ENCODE measurements around the gene UBE2F. TPM values are rescaled to one million over a fixed set of nuclear protein-coding genes. Genes with fewer than 3 reads are reported as not detected.

Gene UBE2F
- total RNA-seq, 1 donor from 2014 or later, result 62.3 TPM

DNA sequence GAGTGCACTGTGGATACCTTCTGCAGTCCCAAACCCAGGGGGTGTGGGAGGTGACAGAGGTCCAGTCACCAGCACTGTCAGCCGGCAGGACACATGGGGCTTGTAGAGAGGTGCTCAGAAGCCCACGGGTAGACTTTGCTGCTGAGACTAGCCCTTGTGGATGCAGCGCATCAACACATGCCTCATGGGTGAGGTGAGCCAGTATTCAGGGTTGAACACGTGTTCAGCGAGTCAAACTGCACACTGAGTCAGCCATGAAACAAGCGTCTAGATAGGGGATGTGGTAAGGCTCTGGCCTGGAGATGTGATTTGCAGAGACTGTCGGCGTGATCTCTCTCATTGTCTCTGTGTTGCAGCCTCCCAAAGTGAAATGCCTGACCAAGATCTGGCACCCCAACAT, 58.2 kb downstream of the UBE2F start:
- H3K36me3 ChIP-seq (ENCODE audit: control insufficient read depth, insufficient read depth, low read length), result no peaks in the 10 kb centered on the region
- no peak for DNase-seq (ENCODE audit: low read depth)

DNA sequence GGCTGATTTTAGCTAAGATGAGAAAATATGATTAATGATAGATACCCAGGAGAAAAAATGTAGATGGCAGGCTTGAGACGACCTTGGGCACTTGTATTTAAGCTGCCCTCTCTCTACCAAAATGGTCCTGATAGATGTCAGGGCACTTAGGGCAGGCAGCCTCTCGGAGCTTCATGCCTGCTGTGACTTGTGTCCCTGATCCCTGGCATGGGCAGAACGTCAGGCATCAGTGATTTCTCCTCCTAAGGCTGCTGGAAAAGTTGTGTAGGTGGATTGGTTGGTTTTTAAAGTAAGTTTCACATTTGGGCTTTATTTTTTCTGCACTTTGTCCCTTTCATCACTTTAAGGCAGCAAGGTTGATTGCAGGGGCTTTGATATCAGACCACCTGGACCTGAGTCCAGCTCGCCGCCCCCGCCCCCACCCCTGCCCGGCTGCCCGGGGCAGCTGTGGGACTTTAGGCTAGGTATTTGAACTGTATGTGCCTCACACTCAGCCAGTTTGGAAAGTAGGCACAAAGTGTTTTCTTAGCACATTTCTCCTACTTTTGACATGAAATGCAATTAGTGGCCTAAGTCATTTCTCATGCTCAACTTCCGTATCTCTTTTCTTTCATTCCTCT, 59.0 kb downstream of the UBE2F start:
- DNase-seq (ENCODE audit: low read depth), result no peak

More for the DNA sequence above, 58.2 kb downstream of the UBE2F start:
- H3K4me3 ChIP-seq (ENCODE audit: low read depth, low read length), result no peak overlapping the region
- no peaks in the 10 kb centered on the region for H3K27me3 ChIP-seq (ENCODE audit: control insufficient read depth, insufficient read depth, low read length)
- TF ChIP-seq, protein P1, sequence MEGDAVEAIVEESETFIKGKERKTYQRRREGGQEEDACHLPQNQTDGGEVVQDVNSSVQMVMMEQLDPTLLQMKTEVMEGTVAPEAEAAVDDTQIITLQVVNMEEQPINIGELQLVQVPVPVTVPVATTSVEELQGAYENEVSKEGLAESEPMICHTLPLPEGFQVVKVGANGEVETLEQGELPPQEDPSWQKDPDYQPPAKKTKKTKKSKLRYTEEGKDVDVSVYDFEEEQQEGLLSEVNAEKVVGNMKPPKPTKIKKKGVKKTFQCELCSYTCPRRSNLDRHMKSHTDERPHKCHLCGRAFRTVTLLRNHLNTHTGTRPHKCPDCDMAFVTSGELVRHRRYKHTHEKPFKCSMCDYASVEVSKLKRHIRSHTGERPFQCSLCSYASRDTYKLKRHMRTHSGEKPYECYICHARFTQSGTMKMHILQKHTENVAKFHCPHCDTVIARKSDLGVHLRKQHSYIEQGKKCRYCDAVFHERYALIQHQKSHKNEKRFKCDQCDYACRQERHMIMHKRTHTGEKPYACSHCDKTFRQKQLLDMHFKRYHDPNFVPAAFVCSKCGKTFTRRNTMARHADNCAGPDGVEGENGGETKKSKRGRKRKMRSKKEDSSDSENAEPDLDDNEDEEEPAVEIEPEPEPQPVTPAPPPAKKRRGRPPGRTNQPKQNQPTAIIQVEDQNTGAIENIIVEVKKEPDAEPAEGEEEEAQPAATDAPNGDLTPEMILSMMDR (IDR thresholded peaks at IDR 0.05; ENCODE audit: insufficient read depth, low read length, poor library complexity, severe bottlenecking), result no peak

DNA sequence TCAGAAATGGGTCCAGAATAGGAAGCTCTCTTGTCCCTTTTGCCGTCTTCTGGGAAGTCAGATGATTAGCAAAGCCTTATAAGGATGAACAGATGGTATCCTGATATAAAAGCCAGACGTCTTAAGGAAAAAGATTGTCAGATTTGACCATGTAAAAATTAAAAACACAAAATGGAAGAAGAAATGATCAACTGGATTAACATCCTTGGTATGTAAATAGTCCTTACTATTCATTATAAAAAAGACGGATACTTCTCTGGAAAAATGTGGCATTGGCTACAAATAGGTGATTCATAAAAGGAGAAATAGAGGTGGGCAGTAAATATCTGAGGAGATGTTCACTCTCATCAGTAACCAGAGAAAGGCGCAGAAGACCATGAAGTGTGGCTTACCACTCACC, 60.2 kb downstream of the UBE2F start:
- TF ChIP-seq, protein P1 (IDR thresholded peaks at IDR 0.05; ENCODE audit: insufficient read depth, low read length, poor library complexity, severe bottlenecking), result no peak
- Histone ChIP-seq H3K4me3 (ENCODE audit: low read depth, low read length) (no peak overlapping the region), H3K27me3 (ENCODE audit: control insufficient read depth, insufficient read depth, low read length) (no peaks in the 10 kb centered on the region), H3K36me3 (ENCODE audit: control insufficient read depth, insufficient read depth, low read length) (no peaks in the 10 kb centered on the region)
- no peak for DNase-seq (ENCODE audit: low read depth)

More for the DNA sequence above, 59.0 kb downstream of the UBE2F start:
- Histone ChIP-seq H3K27me3 (ENCODE audit: control insufficient read depth, insufficient read depth, low read length) (no peaks in the 10 kb centered on the region), H3K36me3 (ENCODE audit: control insufficient read depth, insufficient read depth, low read length) (no peaks in the 10 kb centered on the region), H3K4me3 (ENCODE audit: low read depth, low read length) (no peak overlapping the region)
- TF ChIP-seq, protein P1 (IDR thresholded peaks at IDR 0.05; ENCODE audit: insufficient read depth, low read length, poor library complexity, severe bottlenecking), result no peak

DNA sequence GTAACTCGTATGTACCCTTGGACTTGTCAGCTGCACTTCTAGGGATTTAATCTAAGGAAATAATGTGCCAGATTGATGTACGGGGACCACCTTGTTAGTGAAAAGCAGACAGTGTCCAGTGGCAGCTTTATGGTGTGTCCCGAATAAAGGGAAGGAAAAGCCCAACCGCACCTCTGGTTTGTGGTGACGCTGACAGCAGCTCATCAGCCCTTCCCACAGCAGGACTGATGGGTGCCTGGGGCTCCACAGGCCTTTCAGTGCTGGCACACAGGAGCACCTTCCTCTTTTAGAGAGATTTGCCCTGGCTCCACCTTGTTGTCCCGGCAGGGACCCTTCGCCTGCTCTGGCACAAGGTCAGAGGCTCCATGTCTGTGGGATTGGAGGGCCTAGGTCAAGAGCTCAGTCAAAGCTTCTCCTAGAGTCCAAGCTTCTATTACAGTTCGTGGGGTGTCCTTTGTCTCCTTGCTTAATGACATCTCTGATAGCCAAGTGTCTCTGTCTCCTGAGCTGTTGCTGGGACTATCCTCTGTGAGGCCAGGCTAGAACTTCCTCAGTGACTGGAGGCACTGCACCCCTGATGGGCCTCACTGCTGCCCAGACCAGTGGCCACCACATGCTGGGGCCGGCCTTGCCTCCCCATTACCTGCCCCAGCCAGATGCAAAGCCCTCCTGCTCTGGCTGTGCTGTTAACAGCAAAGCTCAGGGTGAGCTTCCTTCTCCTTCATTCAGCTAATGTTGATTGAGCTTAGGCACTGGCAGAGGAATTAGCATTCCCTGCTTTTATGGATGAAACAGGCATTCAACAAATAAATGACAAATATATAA, 61.0 kb downstream of the UBE2F start:
- Histone ChIP-seq H3K36me3 (ENCODE audit: control insufficient read depth, insufficient read depth, low read length) (no peaks in the 10 kb centered on the region), H3K27me3 (ENCODE audit: control insufficient read depth, insufficient read depth, low read length) (no peaks in the 10 kb centered on the region), H3K4me3 (ENCODE audit: low read depth, low read length) (no peak overlapping the region)
- TF ChIP-seq, protein P1 (IDR thresholded peaks at IDR 0.05; ENCODE audit: insufficient read depth, low read length, poor library complexity, severe bottlenecking), result no peak
- DNase-seq (ENCODE audit: low read depth), result no peak

DNA sequence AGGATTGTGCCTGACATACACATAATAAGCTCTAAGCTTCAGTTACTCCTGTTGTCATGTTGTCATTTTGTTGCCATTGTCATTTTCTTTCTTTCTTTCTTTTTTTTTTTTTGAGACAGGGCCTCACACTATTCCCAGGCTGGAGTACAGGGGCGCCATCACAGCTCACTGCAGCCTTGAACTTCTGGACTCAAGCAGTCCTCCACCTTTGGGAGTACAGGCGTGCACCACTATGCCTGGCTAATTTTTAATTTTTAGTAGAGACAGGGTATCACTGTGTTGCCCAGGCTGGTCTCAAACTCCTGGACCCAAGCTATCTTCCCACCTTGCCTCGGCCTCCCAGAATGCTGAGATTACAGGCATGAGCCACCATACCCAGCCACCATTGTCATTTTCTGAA, 63.0 kb downstream of the UBE2F start:
- Histone ChIP-seq H3K36me3 (ENCODE audit: control insufficient read depth, insufficient read depth, low read length) (no peaks in the 10 kb centered on the region), H3K27me3 (ENCODE audit: control insufficient read depth, insufficient read depth, low read length) (no peaks in the 10 kb centered on the region)
- TF ChIP-seq, protein P1 (IDR thresholded peaks at IDR 0.05; ENCODE audit: insufficient read depth, low read length, poor library complexity, severe bottlenecking), result no peak

More for the DNA sequence above, 63.0 kb downstream of the UBE2F start:
- no peak overlapping the region for H3K4me3 ChIP-seq (ENCODE audit: low read depth, low read length)
- DNase-seq (ENCODE audit: low read depth), result no peak
